ENCODE results near the gene RAE1. TPM values are rescaled to one million over a fixed set of nuclear protein-coding genes. Genes with fewer than 3 reads are reported as not detected.

Gene RAE1
- total RNA-seq, 6 experiments from 2014 or later, result 25.1 to 31.4 (median 28.3) TPM

DNA sequence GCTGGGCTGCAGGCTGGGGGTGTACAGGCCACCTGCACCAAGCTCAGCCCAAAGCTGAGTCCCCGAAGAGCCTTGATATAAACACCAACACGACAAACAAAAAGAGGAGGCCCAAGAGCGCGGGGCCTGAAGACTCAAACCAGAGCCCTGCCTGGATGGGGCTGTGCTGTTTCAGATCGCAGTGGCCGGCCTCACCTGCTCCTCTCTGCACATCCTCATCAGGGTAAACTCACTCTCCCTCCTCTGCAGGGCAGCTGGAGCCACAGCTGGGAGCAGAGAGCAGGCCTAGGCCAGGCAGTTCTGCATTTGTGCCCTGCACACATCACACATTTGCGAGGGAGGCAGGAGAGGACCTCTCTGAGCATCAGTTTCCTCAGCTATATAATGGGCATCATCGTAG, 36.4 kb downstream of the RAE1 start:
- DNase-seq, result no peak
- no peaks in the 10 kb centered on the region for H3K9me3 Mint-ChIP-seq
- TF ChIP-seq, protein P1, sequence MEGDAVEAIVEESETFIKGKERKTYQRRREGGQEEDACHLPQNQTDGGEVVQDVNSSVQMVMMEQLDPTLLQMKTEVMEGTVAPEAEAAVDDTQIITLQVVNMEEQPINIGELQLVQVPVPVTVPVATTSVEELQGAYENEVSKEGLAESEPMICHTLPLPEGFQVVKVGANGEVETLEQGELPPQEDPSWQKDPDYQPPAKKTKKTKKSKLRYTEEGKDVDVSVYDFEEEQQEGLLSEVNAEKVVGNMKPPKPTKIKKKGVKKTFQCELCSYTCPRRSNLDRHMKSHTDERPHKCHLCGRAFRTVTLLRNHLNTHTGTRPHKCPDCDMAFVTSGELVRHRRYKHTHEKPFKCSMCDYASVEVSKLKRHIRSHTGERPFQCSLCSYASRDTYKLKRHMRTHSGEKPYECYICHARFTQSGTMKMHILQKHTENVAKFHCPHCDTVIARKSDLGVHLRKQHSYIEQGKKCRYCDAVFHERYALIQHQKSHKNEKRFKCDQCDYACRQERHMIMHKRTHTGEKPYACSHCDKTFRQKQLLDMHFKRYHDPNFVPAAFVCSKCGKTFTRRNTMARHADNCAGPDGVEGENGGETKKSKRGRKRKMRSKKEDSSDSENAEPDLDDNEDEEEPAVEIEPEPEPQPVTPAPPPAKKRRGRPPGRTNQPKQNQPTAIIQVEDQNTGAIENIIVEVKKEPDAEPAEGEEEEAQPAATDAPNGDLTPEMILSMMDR (IDR thresholded peaks at IDR 0.05), result no peak
- no peaks in the 10 kb centered on the region for H3K4me1 Mint-ChIP-seq (ENCODE audit: low read depth)
- H3K27ac Mint-ChIP-seq, result no peak overlapping the region
- no peak overlapping the region for H3K4me3 Mint-ChIP-seq
- H3K27me3 Mint-ChIP-seq (ENCODE audit: insufficient read depth), result no peaks in the 10 kb centered on the region; the same call in 1 of the 2 replicates
- H3K36me3 Mint-ChIP-seq (ENCODE audit: low read depth), result no peaks in the 10 kb centered on the region

DNA sequence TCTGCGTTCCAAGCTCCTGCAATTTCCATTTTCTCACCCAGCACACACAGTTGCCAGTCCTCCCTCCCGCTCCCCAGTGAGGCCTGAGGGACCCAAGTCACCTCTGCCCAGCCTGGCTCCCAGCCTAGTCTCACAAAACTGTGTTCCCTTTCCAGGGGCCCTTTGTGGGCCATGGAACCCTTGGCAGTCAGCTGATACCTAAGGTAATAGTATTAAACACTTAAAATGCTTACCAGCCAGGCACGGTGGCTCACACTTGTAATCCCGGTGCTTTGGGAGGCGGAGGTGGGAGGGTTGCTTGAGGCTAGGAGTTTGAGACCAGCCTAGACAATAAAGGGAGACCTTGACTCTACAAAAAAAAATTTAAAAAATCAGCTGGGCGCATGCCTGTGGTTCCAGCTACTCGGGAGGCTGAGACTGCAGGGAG, 36.9 kb downstream of the RAE1 start:
- DNase-seq, result no peak
- no peaks in the 10 kb centered on the region; the same call in 1 of the 2 replicates for H3K27me3 Mint-ChIP-seq (ENCODE audit: insufficient read depth)
- H3K4me3 Mint-ChIP-seq, result no peak overlapping the region
- no peaks in the 10 kb centered on the region for H3K9me3 Mint-ChIP-seq
- H3K4me1 Mint-ChIP-seq (ENCODE audit: low read depth), result no peaks in the 10 kb centered on the region
- no peaks in the 10 kb centered on the region for H3K36me3 Mint-ChIP-seq (ENCODE audit: low read depth)
- TF ChIP-seq, protein P1 (IDR thresholded peaks at IDR 0.05), result no peak
- no peak overlapping the region for H3K27ac Mint-ChIP-seq

DNA sequence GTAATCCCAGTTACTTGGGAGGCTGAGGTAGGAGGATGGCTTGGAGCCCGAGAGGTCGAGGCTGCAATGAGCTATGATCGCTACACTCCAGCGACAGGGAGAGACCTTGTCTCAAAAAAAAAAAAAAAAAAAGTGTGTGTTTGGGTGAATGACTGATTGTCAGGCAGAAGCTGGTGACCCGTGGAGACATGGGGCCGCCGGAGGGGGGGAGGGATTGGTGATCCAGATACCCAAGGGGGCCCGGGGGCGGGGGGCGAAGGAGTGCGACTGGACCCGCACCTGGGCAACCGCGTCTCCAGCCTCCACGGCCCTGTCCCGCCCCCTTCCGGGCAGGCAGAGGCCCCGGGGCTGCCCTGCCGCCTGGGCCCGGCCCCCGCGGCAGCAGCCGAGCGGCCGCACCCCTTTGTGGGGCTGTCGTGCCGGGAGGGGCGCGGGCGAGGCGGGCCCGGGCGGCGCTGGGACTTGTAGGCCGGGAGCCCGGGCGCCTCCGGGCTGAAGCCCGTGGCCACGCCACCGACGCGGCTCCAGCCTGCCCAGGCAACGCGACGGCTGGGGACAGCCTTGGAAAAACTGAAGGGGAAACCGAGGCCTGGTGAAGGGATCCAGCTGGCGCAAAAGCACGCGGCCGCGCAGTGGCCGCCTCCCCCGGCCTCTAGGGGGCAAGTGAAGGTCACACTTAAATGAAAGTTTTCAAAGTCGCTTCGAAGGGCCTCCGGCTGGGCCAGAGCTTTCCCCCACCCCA, 38.1 kb downstream of the RAE1 start:
- H3K27me3 Mint-ChIP-seq (ENCODE audit: insufficient read depth), result no peaks in the 10 kb centered on the region; the same call in 1 of the 2 replicates
- DNase-seq, result no peak
- peak overlapping the region; percentile 24; the same call in 1 of the 2 replicates for H3K4me3 Mint-ChIP-seq
- H3K36me3 Mint-ChIP-seq (ENCODE audit: low read depth), result no peaks in the 10 kb centered on the region
- TF ChIP-seq, protein P1 (IDR thresholded peaks at IDR 0.05), result peak; percentile 41; the same call in 1 of the 2 replicates
- H3K27ac Mint-ChIP-seq, result no peak overlapping the region
- no peaks in the 10 kb centered on the region for H3K9me3 Mint-ChIP-seq
- no peaks in the 10 kb centered on the region for H3K4me1 Mint-ChIP-seq (ENCODE audit: low read depth)

DNA sequence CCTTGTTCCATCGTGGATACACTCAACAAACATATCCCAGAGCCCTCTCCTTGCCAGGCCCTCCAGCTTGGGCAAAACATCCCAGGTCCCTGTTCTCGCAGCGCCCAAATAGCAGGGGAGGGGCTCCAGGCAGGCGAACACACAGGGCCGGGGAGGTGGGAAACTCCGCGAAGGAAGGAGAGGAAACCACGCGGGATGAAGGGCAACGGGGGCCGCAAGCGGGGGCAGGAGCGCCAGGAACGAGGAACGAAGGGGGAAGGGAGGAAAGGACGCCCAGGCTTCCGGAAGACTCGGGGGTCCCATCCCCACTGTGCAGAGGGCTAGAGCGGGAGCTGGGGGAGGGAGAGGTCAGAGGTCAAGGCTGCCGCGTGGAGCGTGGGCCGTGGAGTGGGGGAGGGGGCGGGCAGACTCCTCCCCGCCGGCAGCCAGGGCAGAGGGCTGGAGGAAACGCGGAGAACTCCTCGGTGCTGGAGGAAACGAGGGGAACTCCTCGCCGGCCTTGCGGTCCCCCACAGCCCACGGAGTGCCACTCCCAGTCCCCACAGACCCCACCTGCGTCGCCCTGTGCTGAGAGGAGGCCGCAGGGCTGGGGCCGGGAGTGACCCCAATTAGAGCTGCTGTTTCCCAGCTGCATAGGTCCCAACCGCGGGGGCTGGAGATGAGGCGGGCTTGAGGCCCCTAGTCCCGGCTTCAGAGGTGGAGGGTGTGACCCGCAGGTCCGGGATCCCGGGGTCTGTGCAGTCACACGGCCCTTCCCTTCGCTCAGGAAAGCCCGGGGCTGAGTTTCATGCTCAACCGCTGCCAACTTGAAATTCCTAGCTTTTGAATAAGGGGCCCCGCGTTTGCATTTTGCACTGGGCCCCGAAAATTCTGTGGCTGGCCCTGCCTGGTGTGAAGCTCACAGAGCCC, 38.9 kb downstream of the RAE1 start:
- no peak for DNase-seq
- H3K9me3 Mint-ChIP-seq, result no peaks in the 10 kb centered on the region
- H3K4me1 Mint-ChIP-seq (ENCODE audit: low read depth), result no peaks in the 10 kb centered on the region
- H3K4me3 Mint-ChIP-seq, result no peak overlapping the region
- H3K27me3 Mint-ChIP-seq (ENCODE audit: insufficient read depth), result no peaks in the 10 kb centered on the region; the same call in 1 of the 2 replicates
- H3K36me3 Mint-ChIP-seq (ENCODE audit: low read depth), result no peaks in the 10 kb centered on the region
- TF ChIP-seq, protein P1 (IDR thresholded peaks at IDR 0.05), result no peak
- H3K27ac Mint-ChIP-seq, result no peak overlapping the region

DNA sequence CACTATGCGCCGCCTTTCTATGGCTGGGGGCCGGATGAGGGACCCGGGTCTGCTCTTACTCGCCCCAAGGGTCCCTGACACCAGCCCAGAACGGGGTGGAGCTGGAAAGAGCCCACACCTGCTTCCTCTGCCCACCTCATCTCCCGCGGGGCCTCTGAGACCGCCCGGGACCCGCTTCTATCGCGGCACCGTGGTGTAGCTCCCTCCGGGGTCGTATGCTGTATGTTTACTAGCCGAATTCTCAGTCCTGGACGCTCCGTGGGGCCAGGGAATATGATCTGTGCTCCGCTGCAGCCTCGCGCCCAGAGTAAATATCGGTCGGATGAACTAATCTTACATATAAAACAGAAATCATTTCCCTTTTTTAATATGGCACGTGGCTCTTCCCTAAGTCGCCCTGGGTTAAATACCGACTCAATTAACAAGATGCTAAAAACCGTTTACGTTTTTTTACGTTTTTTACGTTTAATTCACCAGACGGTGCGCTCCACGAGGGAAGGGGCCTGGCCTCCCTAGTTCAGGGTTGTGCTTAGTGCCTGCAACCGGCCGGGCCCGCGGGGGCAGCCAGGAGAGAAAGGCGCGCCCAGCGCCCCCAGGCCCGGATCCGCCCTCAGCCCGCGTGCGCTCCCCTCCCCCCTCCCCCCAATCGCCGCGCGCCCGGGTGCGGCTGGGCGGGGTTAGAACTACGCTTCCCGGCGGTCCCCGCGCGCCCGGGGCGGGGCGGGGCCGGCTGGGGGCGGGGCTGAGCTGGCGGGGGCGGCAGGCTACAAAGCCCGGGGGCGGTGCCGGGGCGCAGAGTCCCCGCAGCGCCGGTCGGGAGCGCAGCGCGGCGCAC, 39.8 kb downstream of the RAE1 start, which contains the start of gene RBM38:
TSS of gene RBM38 (plus strand) at position 793 of the 835 bp plus-strand sequence. CDS start 186 bp downstream, outside the sequence.
- no peaks in the 10 kb centered on the region for H3K4me1 Mint-ChIP-seq (ENCODE audit: low read depth)
- H3K27ac Mint-ChIP-seq, result no peak within 1 kb of the TSS
- H3K27me3 Mint-ChIP-seq (ENCODE audit: insufficient read depth), result no peaks in the 10 kb centered on the region; the same call in 1 of the 2 replicates
- H3K9me3 Mint-ChIP-seq, result no peaks in the 10 kb centered on the region
- DNase-seq, result no peak
- TF ChIP-seq, protein P1 (IDR thresholded peaks at IDR 0.05), result no peak
- H3K4me3 Mint-ChIP-seq, result peak within 1 kb of the TSS; percentile 83
- H3K36me3 Mint-ChIP-seq (ENCODE audit: low read depth), result peaks cover 2% of the 10 kb centered on the region; the same call in 1 of the 2 replicates

All from HFFc6 (cell line).